OCI-LY1 (cell line): ENCODE measurements around the gene TIGD7.

Experiments
- H2AFZ ChIP-seq: fragments of 200-600 bp; sonication (generic), shearing (Covaris generic); 2 replicates; pipeline ENCODE4 v1.6.0; 2014; ENCODE audit warnings: antibody characterized with exemption, mild to moderate bottlenecking, low read length
- H3F3A ChIP-seq: fragments of 200-600 bp; sonication (generic), shearing (Covaris generic); 2 replicates; pipeline ENCODE4 v1.6.0; 2014; ENCODE audit warnings: mild to moderate bottlenecking, antibody characterized with exemption, low read length, moderate library complexity; ENCODE audit not compliant: insufficient read depth
- H3K27ac ChIP-seq: fragments of 200-600 bp; sonication (generic); 2 replicates; pipeline ENCODE4 v1.5.1; 2014; ENCODE audit warnings: low read length, mixed run types, mild to moderate bottlenecking, low read depth; ENCODE audit not compliant: poor library complexity, severe bottlenecking
- H3K27me3 ChIP-seq: fragments of 200-600 bp; sonication (generic); 2 replicates; pipeline ENCODE4 v1.6.0; 2014; ENCODE audit warnings: antibody characterized with exemption, mild to moderate bottlenecking, low read length, moderate library complexity; ENCODE audit not compliant: insufficient read depth
- H3K36me3 ChIP-seq: fragments of 200-600 bp; sonication (generic); 2 replicates; pipeline ENCODE4 v1.6.1; 2014; ENCODE audit warnings: mild to moderate bottlenecking, antibody characterized with exemption, low read length, moderate library complexity, mixed read lengths; ENCODE audit not compliant: insufficient read depth
- H3K4me1 ChIP-seq: fragments of 200-600 bp; sonication (generic); 2 replicates; pipeline ENCODE4 v1.5.1; 2014; ENCODE audit warnings: mild to moderate bottlenecking, low read length, moderate library complexity; ENCODE audit not compliant: insufficient read depth, severe bottlenecking
- H3K4me2 ChIP-seq: fragments of 200-600 bp; sonication (generic), shearing (Covaris generic); 2 replicates; pipeline ENCODE4 v1.6.1; 2014; ENCODE audit warnings: low read length
- H3K4me3 ChIP-seq: fragments of 200-600 bp; sonication (generic); 2 replicates; pipeline ENCODE4 v1.5.1; 2014; ENCODE audit warnings: low read length, low read depth, mild to moderate bottlenecking, mixed read lengths; ENCODE audit not compliant: poor library complexity, severe bottlenecking
- H3K79me2 ChIP-seq: fragments of 200-600 bp; shearing (Covaris generic); 2 replicates; pipeline ENCODE4 v1.6.1; 2016; ENCODE audit warnings: mixed run types, low read length, mixed read lengths; ENCODE audit not compliant: insufficient read depth
- H3K9ac ChIP-seq: fragments of 200-600 bp; sonication (generic), shearing (Covaris generic); 2 replicates; pipeline ENCODE4 v1.6.1; 2014; ENCODE audit warnings: mild to moderate bottlenecking, low read length, mixed read lengths
- H3K9me2 ChIP-seq: fragments of 200-600 bp; sonication (generic), shearing (Covaris generic); 2 replicates; pipeline ENCODE4 v1.6.1; 2014; ENCODE audit warnings: low read depth, mild to moderate bottlenecking, low read length, mixed read lengths
- H3K9me3 ChIP-seq: fragments of 200-600 bp; shearing (Covaris generic); 2 replicates; pipeline ENCODE4 v1.6.1; 2014; ENCODE audit warnings: low read length, mixed read lengths
- H4K20me1 ChIP-seq: fragments of 200-600 bp; sonication (generic), shearing (Covaris generic); 2 replicates; pipeline ENCODE4 v1.6.0; 2016; ENCODE audit warnings: mild to moderate bottlenecking, low read length; ENCODE audit not compliant: insufficient read depth
- CTCF ChIP-seq: fragments of 200-600 bp; sonication (generic), shearing (Covaris generic); IDR thresholded peaks from 2 replicates; pipeline ENCODE4 v1.5.1; 2017; ENCODE audit warnings: mild to moderate bottlenecking, antibody characterized with exemption, low read length, moderate library complexity, mixed read lengths
- EZH2 ChIP-seq: fragments of 200-600 bp; sonication (generic), shearing (Covaris generic); IDR thresholded peaks from 2 replicates; pipeline ENCODE4 v1.8.0; 2017; ENCODE audit warnings: borderline replicate concordance, mixed run types, mild to moderate bottlenecking, antibody characterized with exemption, low read length, moderate library complexity, mixed read lengths

TIGD7 gene

DNA sequence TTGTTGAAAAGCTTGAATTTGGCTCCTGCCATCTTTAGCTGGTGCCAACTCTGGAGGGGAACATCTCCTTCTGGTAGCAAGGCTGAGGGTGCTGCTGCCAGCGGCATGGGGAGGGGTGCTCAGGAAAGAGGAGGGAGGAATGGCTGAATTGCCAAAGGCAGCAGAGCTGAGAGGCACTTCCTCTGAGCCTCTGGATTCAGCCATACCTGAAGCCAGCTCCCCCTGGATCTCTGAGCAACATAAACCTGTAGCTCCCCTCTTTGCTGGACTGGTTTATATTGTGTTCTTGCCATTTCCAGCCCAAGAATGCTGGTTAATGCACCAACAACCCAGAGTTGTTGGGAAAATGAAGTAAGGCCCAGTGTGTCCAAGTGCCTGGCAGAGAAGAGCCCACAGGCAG lies 56.2 kb downstream of the TIGD7 start:
- H3F3A ChIP-seq = no peaks in the 10 kb centered on the region

More for the DNA sequence above, 56.2 kb downstream of the TIGD7 start:
- H3K9me2 ChIP-seq = no peaks in the 10 kb centered on the region
- H3K4me3 ChIP-seq = no peak overlapping the region
- no peaks in the 10 kb centered on the region; the same call in 1 of the 2 replicates for H3K27me3 ChIP-seq
- no peak overlapping the region for H3K9ac ChIP-seq
- H3K79me2 ChIP-seq = no peaks in the 10 kb centered on the region
- H3K9me3 ChIP-seq = no peaks in the 10 kb centered on the region
- H2AFZ ChIP-seq = no peak overlapping the region
- H3K4me2 ChIP-seq = no peak overlapping the region
- no peaks in the 10 kb centered on the region for H4K20me1 ChIP-seq
- no peak overlapping the region for H3K27ac ChIP-seq
- H3K36me3 ChIP-seq = no peaks in the 10 kb centered on the region
- TF ChIP-seq CTCF (no peak), EZH2 (no peak)
- no peaks in the 10 kb centered on the region for H3K4me1 ChIP-seq
